HTERT RPE-1 (cell line): ENCODE results near the gene ADCK1.
"Not testable (repeated sequence)": the region's sequence is repeated elsewhere in the genome, so short reads cannot be mapped to it uniquely, and the experiment has no call there.

Experiments used
- in situ Hi-C: fragments of 300-500 bp; cut with MboI; formaldehyde crosslinking; loops from 4 replicates; pipeline ENCODE4 v1.14.3; 2020; ENCODE audit warnings: low sequenced_read_pairs

ADCK1 gene

GRCh38 chr14:77864580-77864979, 64.7 kb downstream of the ADCK1 start:
- in situ Hi-C loops = no loop called here

DNA sequence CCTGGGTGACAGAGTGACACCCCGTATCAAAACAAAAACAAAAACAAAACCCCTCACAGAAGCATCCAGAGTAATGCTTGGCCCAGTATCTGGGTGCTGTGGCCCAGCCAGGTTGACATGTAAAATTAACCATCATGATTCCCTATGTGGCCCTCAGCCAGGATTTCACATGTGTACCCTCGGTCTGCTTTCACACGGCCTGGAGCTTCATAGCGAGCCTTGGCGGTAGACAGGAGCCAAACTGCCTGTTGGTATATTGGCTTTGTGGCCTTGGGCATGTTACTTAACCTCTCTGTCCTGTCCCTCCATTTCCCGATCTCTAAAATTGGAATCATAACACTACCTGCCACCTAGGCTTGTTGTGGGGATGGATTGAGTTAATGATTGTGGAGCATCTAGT, 65.5 kb downstream of the ADCK1 start:
- in situ Hi-C loops = no loop called here

GRCh38 chr14:77866932-77867331, 67.0 kb downstream of the ADCK1 start:
- in situ Hi-C loops = no loop called here

DNA sequence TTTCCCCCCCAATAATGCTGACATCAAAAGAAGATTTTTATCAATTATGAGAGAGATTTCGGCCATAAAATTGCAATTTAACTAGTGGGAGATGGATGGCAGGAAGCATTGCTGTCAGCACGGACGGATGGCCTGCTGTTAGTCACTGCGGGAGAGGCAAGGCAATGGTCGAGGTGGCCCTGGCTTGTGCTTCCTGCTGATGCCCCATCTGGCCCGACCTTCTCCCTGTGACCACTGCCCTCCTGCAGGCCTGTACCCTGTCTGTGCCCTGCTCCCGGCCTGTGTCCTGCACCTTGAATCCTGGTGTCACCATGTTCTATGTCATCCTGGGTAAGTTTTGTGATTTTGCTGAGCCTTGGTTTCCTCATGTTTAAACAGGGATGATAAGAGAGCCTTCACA, 67.6 kb downstream of the ADCK1 start:
- in situ Hi-C loops = no loop called here

GRCh38 chr14:77868552-77869285, 68.8 kb downstream of the ADCK1 start:
- in situ Hi-C loops = no loop called here

DNA sequence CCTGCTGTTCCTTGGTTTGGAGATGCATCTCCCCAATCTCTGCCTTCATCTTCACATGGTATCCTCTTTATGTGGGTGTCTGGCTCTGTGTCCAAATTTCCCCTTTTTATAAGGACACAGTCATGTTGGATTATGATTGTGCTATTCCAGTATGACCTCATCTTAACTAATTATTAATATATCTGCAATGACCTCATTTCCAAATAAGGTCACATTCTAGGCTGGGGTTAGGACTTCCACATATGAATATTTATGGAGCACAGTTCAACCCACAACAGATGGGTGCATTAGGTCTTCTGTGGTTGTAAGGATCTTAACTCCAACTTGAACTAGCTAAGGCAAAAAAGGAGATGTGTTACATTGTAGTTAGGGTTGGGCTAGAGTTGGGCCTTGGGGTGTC, 69.4 kb downstream of the ADCK1 start:
- in situ Hi-C loops = no loop called here

- in situ Hi-C loops = no loop called here
These were observed 70.7 kb downstream of the ADCK1 start for GRCh38 chr14:77870646-77871045.

DNA sequence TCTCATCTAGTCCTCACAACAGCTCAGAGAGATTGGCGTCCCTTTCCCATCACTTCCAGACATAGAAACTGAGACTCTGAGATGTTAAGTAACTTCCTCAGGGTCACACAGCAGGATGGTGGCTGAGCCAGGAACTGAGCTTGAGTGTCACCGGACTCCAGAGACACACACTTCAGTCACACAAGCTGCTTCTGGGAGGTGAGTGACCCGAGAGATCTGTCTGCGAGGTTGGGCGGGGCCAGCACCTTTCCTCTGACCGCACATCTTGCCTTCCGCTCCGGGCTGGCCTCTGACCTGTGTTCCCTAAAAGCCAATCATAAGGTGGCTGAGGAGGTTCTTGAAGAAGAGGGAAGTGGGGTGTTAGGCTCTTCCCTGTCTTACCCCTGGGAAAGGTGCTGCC, 72.2 kb downstream of the ADCK1 start:
- in situ Hi-C loops = no loop called here

GRCh38 chr14:77872983-77873382, 73.1 kb downstream of the ADCK1 start:
- in situ Hi-C loops = no loop called here

GRCh38 chr14:77878783-77879182, 78.9 kb downstream of the ADCK1 start:
- in situ Hi-C loops = no loop called here

DNA sequence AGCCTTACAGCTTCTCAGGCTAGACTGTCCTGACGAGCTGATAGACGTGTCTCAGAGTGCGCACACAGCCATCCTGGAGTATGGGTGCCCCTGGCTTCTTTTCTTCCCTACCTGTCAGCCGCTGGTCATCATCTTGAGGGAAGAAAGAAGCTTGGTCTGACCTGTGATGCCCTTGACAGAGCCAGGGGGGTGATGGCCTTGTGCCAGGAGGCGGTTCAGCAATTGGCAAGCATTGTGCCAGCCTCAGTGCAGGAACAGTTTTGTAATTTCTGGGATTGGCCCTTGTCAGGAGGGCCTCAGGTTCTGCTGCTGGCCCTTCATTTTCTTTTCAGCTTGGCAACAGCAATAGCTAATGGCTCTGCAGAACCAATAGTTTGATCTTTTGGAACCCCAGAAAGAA, 80.1 kb downstream of the ADCK1 start:
- in situ Hi-C loops = no loop called here

DNA sequence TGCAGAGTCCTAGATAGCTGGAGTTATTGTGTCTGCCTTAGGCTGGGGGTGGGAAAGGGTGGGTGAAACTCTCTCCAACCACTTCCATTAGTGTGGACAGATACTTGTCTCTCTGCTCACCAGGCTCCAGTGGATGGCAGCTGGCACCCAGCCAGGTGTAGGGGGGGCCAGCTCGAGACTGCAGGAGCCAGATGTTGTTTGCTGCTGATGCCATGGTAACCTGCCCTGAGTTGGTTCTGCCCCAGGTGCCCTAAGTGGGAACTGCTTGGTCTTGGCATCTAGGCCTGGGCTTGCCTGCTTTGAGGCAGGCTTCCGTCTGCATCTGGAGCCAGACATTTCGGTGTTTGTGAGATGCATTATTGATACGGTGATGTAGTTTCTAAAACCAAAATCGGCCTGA, 82.2 kb downstream of the ADCK1 start:
- in situ Hi-C loops = no loop called here

- in situ Hi-C loops = no loop called here
These were observed 82.7 kb downstream of the ADCK1 start for GRCh38 chr14:77882636-77883035.

DNA sequence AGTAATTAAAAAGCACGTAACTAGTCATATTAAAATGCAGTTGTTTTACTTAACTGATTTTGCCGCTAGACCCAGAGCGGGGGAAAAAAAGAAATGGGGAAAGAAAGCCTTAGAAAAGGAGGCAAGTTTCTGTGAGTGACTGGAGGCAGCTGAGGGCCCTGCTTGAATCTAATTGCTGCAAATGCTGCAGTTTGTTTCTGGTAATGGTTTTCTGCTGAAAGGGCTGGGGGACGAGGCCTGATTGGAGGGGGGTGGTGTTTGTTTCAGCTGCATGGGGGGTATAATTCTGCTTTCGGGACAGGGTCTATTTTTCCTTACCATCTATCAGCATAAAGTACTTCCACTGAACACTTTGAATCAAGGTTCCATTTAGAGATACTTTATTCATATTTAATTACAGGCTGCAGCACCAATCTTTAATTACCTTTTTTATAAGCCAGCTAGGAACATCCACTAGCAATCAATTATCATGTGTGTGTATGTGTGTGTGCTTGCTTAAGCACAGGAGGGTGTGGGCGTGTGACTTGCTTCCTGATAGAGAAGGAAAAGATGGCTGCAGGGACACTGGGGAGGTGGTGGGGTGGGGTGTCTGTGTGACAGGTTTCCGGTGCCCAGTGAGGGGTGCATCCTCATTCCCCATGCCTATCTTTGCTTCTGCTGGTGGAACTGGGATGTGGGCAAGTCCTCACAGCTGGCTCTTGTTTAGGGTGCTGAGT, 83.4 kb downstream of the ADCK1 start:
- in situ Hi-C loops = no loop called here

DNA sequence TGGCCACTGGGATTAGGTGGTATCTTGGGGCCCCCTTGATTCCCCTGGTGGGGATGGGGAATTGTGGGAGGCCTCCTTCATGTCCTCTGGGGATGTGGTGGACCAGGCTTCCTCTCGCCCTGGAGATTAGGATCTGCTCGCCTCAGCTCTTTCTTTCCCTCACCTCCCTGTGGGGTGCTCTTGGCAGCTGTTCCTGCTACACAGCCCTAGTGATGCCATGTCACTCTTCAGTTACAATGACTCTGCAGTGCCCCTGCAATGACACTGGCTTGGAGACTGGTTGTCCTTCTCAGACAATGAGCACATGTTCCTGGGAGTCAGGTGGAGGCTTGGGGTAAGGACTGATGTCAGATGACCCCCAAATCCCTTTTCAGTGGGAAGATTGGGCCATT, 83.9 kb downstream of the ADCK1 start:
- in situ Hi-C loops = no loop called here

GRCh38 chr14:77885367-77885766, 85.5 kb downstream of the ADCK1 start:
- in situ Hi-C loops = no loop called here

- in situ Hi-C loops = no loop called here
These were observed 86.1 kb downstream of the ADCK1 start for GRCh38 chr14:77886010-77886409.

DNA sequence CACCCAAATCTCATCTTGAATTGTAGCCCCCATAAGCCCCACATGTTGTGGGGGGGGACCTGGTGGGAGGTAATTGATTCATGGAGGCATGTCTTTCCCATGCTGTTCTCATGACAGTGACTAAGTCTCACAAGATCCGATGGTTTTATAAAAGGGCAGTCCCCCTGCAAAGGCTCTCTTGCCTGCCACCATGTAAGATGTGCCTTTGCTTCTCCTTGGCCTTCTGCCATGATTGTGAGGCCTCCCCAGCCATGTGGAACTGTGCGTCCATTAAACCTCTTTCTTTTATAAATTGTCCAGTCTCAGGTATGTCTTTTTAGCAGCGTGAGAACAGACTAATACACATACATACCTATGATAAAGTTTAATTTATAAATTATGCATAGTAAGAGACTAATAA, 89.0 kb downstream of the ADCK1 start:
- in situ Hi-C loops = not testable (repeated sequence)

- in situ Hi-C loops = no loop called here
These were observed 90.1 kb downstream of the ADCK1 start for GRCh38 chr14:77889971-77890442.

GRCh38 chr14:77890873-77891272, 91.0 kb downstream of the ADCK1 start:
- in situ Hi-C loops = no loop called here

- in situ Hi-C loops = no loop called here
These were observed 92.5 kb downstream of the ADCK1 start for GRCh38 chr14:77892381-77892871.

- in situ Hi-C loops = no loop called here
These were observed 93.1 kb downstream of the ADCK1 start for GRCh38 chr14:77892890-77893484.
